ENCODE data around the gene NOXO1.

GRCh38 chr16:1991588-1991947 is 10.3 kb upstream of the NOXO1 start:
- TF ChIP-seq CTCF (IDR thresholded peaks at IDR 0.05; ENCODE audit: low read depth, low read length) (no peak), POLR2A (IDR thresholded peaks at IDR 0.05; ENCODE audit: extremely low read depth, insufficient read length) (no peak)
